Epithelial cell of esophagus (primary cell): Measurements from ENCODE around the gene MAPK14.
"Not testable (repeated sequence)": the region's sequence is repeated elsewhere in the genome, so short reads cannot be mapped to it uniquely, and the experiment has no call there.

Experiments used
- DNase-seq: peaks from one replicate; pipeline ENCODE4 v3.0.0; 2010; ENCODE audit warnings: low read depth
- H3K4me3 ChIP-seq: 2 replicates; pipeline ENCODE4 v1.5.1; 2011; ENCODE audit warnings: mild to moderate bottlenecking, low read length, control low read depth
- TF ChIP-seq, protein P1 (sequence below): IDR thresholded peaks from 2 replicates; pipeline ENCODE4 v1.5.1; 2011; ENCODE audit warnings: low read depth, mild to moderate bottlenecking, low read length, control low read depth, inconsistent platforms; ENCODE audit not compliant: insufficient read depth; ENCODE audit errors: missing control alignments

Gene MAPK14

GRCh38 chr6:36126553-36127458 is 99.2 kb downstream of the MAPK14 start:
- no peak overlapping the region for H3K4me3 ChIP-seq
- peak; percentile 56 for DNase-seq
- TF ChIP-seq, protein P1, sequence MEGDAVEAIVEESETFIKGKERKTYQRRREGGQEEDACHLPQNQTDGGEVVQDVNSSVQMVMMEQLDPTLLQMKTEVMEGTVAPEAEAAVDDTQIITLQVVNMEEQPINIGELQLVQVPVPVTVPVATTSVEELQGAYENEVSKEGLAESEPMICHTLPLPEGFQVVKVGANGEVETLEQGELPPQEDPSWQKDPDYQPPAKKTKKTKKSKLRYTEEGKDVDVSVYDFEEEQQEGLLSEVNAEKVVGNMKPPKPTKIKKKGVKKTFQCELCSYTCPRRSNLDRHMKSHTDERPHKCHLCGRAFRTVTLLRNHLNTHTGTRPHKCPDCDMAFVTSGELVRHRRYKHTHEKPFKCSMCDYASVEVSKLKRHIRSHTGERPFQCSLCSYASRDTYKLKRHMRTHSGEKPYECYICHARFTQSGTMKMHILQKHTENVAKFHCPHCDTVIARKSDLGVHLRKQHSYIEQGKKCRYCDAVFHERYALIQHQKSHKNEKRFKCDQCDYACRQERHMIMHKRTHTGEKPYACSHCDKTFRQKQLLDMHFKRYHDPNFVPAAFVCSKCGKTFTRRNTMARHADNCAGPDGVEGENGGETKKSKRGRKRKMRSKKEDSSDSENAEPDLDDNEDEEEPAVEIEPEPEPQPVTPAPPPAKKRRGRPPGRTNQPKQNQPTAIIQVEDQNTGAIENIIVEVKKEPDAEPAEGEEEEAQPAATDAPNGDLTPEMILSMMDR, result no peak

DNA sequence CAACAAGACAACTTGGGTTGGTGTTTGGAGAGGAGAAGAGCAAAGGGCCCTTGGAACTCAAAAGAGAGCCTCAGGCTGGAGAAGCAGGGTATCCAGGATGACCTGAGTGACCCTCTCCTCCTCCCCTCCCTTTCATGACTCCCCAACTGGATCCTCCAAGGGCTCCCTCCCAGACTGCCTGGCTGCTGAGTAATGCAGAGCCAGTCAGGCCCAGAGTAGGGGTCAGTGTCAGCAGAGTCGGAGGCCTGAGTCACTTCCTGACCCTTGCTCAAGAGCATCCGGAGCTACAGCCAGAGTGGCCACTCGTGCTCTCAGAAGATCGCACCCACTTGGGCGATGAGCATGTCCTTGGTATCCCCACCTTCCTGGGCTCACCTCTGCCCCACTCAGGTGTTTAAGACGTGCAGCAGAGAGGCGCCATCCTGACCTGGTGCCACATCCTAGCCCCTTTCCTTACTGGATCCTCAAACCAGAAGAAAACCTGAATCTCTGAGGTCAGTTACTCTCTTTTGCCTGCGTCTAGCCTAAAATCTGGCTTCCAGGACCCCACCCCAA is 99.9 kb downstream of the MAPK14 start:
- H3K4me3 ChIP-seq, result no peak overlapping the region
- TF ChIP-seq, protein P1, result no peak
- peak; percentile 54 for DNase-seq

GRCh38 chr6:36128073-36128472 is 100.5 kb downstream of the MAPK14 start:
- no peak for DNase-seq
- no peak overlapping the region for H3K4me3 ChIP-seq
- TF ChIP-seq, protein P1, result no peak

GRCh38 chr6:36128793-36129192 is 101.2 kb downstream of the MAPK14 start:
- no peak for DNase-seq
- no peak overlapping the region for H3K4me3 ChIP-seq
- TF ChIP-seq, protein P1, result no peak

DNA sequence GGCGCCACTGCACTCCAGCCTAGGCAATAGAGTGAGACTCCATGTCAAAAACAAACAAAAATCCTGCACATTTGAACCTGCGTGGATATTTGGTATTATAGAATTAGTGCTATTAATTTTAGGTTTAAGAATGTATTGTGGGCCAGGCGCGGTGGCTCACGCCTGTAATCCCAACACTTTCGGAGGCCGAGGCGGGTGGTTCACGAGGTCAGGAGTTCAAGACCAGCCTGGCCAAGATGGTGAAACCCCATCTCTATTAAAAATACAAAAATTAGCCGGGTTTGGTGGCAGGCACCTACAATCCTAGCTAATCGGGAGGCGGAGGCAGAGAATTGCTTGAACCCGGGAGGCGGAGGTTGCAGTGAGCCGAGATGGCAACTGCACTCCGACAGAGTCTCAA is 101.7 kb downstream of the MAPK14 start:
- not testable (repeated sequence) for DNase-seq, H3K4me3 ChIP-seq

GRCh38 chr6:36129941-36130666 is 102.5 kb downstream of the MAPK14 start, which contains the start of gene MAPK13:
MAPK13 (plus strand) TSS chr6:36130513; CDS start chr6:36130583, 70 bp downstream.
- H3K4me3 ChIP-seq, result peak within 1 kb of the TSS; percentile 73
- TF ChIP-seq, protein P1, result no peak
- peak; percentile 55 for DNase-seq

GRCh38 chr6:36130667-36131510 is 103.3 kb downstream of the MAPK14 start:
- TF ChIP-seq, protein P1, result peak; percentile 11
- peak; percentile 24 for DNase-seq
- peak overlapping the region; percentile 73 for H3K4me3 ChIP-seq
